ENCODE data around the gene KCNAB1. TPM values are rescaled to one million over a fixed set of nuclear protein-coding genes. Genes with fewer than 3 reads are reported as not detected.
A peak's percentile ranks its signal among the peaks of the same experiment; 100 is the strongest.

The KCNAB1 gene
- total and polyA plus RNA-seq, 4 donors, result 0.16 to 2.4 (median 0.72) TPM

DNA sequence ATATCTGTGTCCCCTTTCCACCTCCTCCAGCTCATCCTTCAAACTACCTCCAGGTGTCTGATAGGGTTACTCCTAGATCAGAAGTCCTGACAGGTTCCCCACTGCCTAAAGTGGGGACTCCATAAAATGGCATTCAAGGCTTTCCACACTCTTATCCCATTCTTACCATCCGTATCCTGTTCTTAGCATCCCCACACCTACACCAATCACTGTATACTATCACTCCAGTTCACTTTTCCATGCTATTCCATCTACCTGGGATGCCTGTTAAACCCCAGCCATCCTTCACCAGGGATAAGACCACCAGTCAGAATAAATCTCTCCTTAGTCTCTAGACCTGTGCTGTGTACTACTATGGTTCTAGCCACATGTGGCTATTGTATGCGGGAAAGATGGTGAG is 415.4 kb downstream of the KCNAB1 start:
- Histone ChIP-seq H3K27me3 (ENCODE audit: control insufficient read depth in 3 of 3, insufficient read depth in 3 of 3, low read length in 2 of 3) (no peaks in the 10 kb centered on the region), H3K4me1 (ENCODE audit: control insufficient read depth in 5 of 5, insufficient read depth in 5 of 5, low read length in 5 of 5) (peaks cover 0 to 11% (median 5%) of the 10 kb centered on the region in 5 donors), H3K4me3 (no peak overlapping the region), H3K9ac (ENCODE audit: insufficient read depth in 1 of 2, low read length in 2 of 2) (peak overlapping the region in 1 of 2 donors; percentile 19), H3K9me3 (ENCODE audit: control insufficient read depth in 4 of 4, insufficient read depth in 3 of 4, low read length in 3 of 4) (peaks cover 0 to 2% (median 0%) of the 10 kb centered on the region in 4 donors), H3K27ac (ENCODE audit: low read depth in 1 of 2, low read length in 1 of 2) (peak overlapping the region; percentile 2 to 87), H3K36me3 (ENCODE audit: control insufficient read depth in 4 of 4, insufficient read depth in 4 of 4, low read length in 4 of 4) (peaks cover 2 to 7% (median 4%) of the 10 kb centered on the region in 4 donors)
- TF ChIP-seq, protein P1, sequence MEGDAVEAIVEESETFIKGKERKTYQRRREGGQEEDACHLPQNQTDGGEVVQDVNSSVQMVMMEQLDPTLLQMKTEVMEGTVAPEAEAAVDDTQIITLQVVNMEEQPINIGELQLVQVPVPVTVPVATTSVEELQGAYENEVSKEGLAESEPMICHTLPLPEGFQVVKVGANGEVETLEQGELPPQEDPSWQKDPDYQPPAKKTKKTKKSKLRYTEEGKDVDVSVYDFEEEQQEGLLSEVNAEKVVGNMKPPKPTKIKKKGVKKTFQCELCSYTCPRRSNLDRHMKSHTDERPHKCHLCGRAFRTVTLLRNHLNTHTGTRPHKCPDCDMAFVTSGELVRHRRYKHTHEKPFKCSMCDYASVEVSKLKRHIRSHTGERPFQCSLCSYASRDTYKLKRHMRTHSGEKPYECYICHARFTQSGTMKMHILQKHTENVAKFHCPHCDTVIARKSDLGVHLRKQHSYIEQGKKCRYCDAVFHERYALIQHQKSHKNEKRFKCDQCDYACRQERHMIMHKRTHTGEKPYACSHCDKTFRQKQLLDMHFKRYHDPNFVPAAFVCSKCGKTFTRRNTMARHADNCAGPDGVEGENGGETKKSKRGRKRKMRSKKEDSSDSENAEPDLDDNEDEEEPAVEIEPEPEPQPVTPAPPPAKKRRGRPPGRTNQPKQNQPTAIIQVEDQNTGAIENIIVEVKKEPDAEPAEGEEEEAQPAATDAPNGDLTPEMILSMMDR (IDR thresholded peaks at IDR 0.05; ENCODE audit: control extremely low read depth, extremely low read depth), result no peak
- no peak for DNase-seq
- 97 to 100% methylated on average over 2 of the region's 2 CpGs for WGBS, 2 donors
- ATAC-seq (ENCODE audit: insufficient read depth, low FRiP score), result no peak

GRCh38 chr3:156536524-156537316 is 416.3 kb downstream of the KCNAB1 start:
- no peaks in the 10 kb centered on the region for H3K9me3 ChIP-seq (ENCODE audit: control insufficient read depth in 4 of 4, insufficient read depth in 3 of 4, low read length in 3 of 4)
- ATAC-seq (ENCODE audit: insufficient read depth, low FRiP score), result no peak
- WGBS, 2 donors, result 93 to 94% methylated on average over 6 of the region's 6 CpGs

GRCh38 chr3:156539051-156539450 is 418.7 kb downstream of the KCNAB1 start:
- Histone ChIP-seq H3K9ac (ENCODE audit: insufficient read depth in 1 of 2, low read length in 2 of 2) (no peak overlapping the region), H3K4me1 (ENCODE audit: control insufficient read depth in 5 of 5, insufficient read depth in 5 of 5, low read length in 5 of 5) (peaks cover 0 to 22% (median 5%) of the 10 kb centered on the region in 5 donors), H3K27me3 (ENCODE audit: control insufficient read depth in 3 of 3, insufficient read depth in 3 of 3, low read length in 2 of 3) (no peaks in the 10 kb centered on the region), H3K27ac (ENCODE audit: low read depth in 1 of 2, low read length in 1 of 2) (no peak overlapping the region), H3K36me3 (ENCODE audit: control insufficient read depth in 4 of 4, insufficient read depth in 4 of 4, low read length in 4 of 4) (peaks cover 6 to 28% (median 21%) of the 10 kb centered on the region in 4 donors), H3K4me3 (no peak overlapping the region), H3K9me3 (ENCODE audit: control insufficient read depth in 4 of 4, insufficient read depth in 3 of 4, low read length in 3 of 4) (no peaks in the 10 kb centered on the region)
- DNase-seq (no peak), ATAC-seq (ENCODE audit: insufficient read depth, low FRiP score) (no peak)
- WGBS, 2 donors, result 80 to 87% methylated on average over 2 of the region's 2 CpGs
- TF ChIP-seq, protein P1 (IDR thresholded peaks at IDR 0.05; ENCODE audit: control extremely low read depth, extremely low read depth), result no peak

More at GRCh38 chr3:156536524-156537316, 416.3 kb downstream of the KCNAB1 start:
- Histone ChIP-seq H3K9ac (ENCODE audit: insufficient read depth in 1 of 2, low read length in 2 of 2) (no peak overlapping the region), H3K27me3 (ENCODE audit: control insufficient read depth in 3 of 3, insufficient read depth in 3 of 3, low read length in 2 of 3) (no peaks in the 10 kb centered on the region), H3K27ac (ENCODE audit: low read depth in 1 of 2, low read length in 1 of 2) (no peak overlapping the region), H3K4me3 (no peak overlapping the region), H3K36me3 (ENCODE audit: control insufficient read depth in 4 of 4, insufficient read depth in 4 of 4, low read length in 4 of 4) (peaks cover 5 to 12% (median 7%) of the 10 kb centered on the region in 4 donors), H3K4me1 (ENCODE audit: control insufficient read depth in 5 of 5, insufficient read depth in 5 of 5, low read length in 5 of 5) (peaks cover 0 to 11% (median 5%) of the 10 kb centered on the region in 5 donors)
- TF ChIP-seq, protein P1 (IDR thresholded peaks at IDR 0.05; ENCODE audit: control extremely low read depth, extremely low read depth), result no peak
- DNase-seq, result no peak
